ENCODE results near the gene SSBP2.
"Not testable (repeated sequence)": the region's sequence is repeated elsewhere in the genome, so short reads cannot be mapped to it uniquely, and the experiment has no call there.

The SSBP2 gene

GRCh38 chr5:81605299-81605698 lies 145.6 kb downstream of the SSBP2 start:
- TF ChIP-seq MYC (IDR thresholded peaks at IDR 0.05; ENCODE audit: low read depth, low read length) (no peak), CTCF (IDR thresholded peaks at IDR 0.05; ENCODE audit: low read depth, low read length) (no peak), POLR2A (IDR thresholded peaks at IDR 0.05; ENCODE audit: extremely low read depth, insufficient read length) (no peak), MAX (IDR thresholded peaks at IDR 0.05; ENCODE audit: low read depth, low read length) (no peak)
- H3K4me3 ChIP-seq (ENCODE audit: low read depth, low read length) = no peak overlapping the region
- no peak for DNase-seq (ENCODE audit: low read depth)

GRCh38 chr5:81604193-81604592 lies 146.7 kb downstream of the SSBP2 start:
- TF ChIP-seq MYC (IDR thresholded peaks at IDR 0.05; ENCODE audit: low read depth, low read length) (no peak), MAX (IDR thresholded peaks at IDR 0.05; ENCODE audit: low read depth, low read length) (no peak), CTCF (IDR thresholded peaks at IDR 0.05; ENCODE audit: low read depth, low read length) (no peak), POLR2A (IDR thresholded peaks at IDR 0.05; ENCODE audit: extremely low read depth, insufficient read length) (no peak)
- no peak for DNase-seq (ENCODE audit: low read depth)
- H3K4me3 ChIP-seq (ENCODE audit: low read depth, low read length) = no peak overlapping the region

GRCh38 chr5:81601919-81602318 lies 149.0 kb downstream of the SSBP2 start:
- TF ChIP-seq CTCF (IDR thresholded peaks at IDR 0.05; ENCODE audit: low read depth, low read length) = no peak
- no peak for TF ChIP-seq MYC (IDR thresholded peaks at IDR 0.05; ENCODE audit: low read depth, low read length)
- no peak for TF ChIP-seq POLR2A (IDR thresholded peaks at IDR 0.05; ENCODE audit: extremely low read depth, insufficient read length)
- no peak for TF ChIP-seq MAX (IDR thresholded peaks at IDR 0.05; ENCODE audit: low read depth, low read length)
- DNase-seq (ENCODE audit: low read depth) = no peak
- no peak overlapping the region for H3K4me3 ChIP-seq (ENCODE audit: low read depth, low read length)

- DNase-seq (ENCODE audit: low read depth); H3K4me3 ChIP-seq (ENCODE audit: low read depth, low read length): not testable (repeated sequence)
Measured at GRCh38 chr5:81592085-81592484, 158.8 kb downstream of the SSBP2 start.

GRCh38 chr5:81590498-81591384 lies 160.2 kb downstream of the SSBP2 start:
- H3K4me3 ChIP-seq (ENCODE audit: low read depth, low read length) = no peak overlapping the region
- no peak for DNase-seq (ENCODE audit: low read depth)
- TF ChIP-seq CTCF (IDR thresholded peaks at IDR 0.05; ENCODE audit: low read depth, low read length) = no peak
- TF ChIP-seq POLR2A (IDR thresholded peaks at IDR 0.05; ENCODE audit: extremely low read depth, insufficient read length) = no peak
- no peak for TF ChIP-seq MAX (IDR thresholded peaks at IDR 0.05; ENCODE audit: low read depth, low read length)
- TF ChIP-seq MYC (IDR thresholded peaks at IDR 0.05; ENCODE audit: low read depth, low read length) = no peak

- H3K4me3 ChIP-seq (ENCODE audit: low read depth, low read length) = no peak overlapping the region
- peak; percentile 74 for DNase-seq (ENCODE audit: low read depth)
- TF ChIP-seq MYC (IDR thresholded peaks at IDR 0.05; ENCODE audit: low read depth, low read length) (peak; percentile 82), POLR2A (IDR thresholded peaks at IDR 0.05; ENCODE audit: extremely low read depth, insufficient read length) (no peak), CTCF (IDR thresholded peaks at IDR 0.05; ENCODE audit: low read depth, low read length) (no peak), MAX (IDR thresholded peaks at IDR 0.05; ENCODE audit: low read depth, low read length) (peak; percentile 83)
Measured at GRCh38 chr5:81579262-81579924, 171.5 kb downstream of the SSBP2 start.
